GM12878 (cell line): Measurements from ENCODE around the gene TPD52L2.

Experiments used
- BHLHE40 ChIP-seq, 2 experiments: fragments of 450-650 bp in 1 of 2; IDR thresholded peaks; 2 replicates each; pipeline ENCODE4 v1.6.1; 2011 to 2017; ENCODE audit warnings: low read depth in 2 of 2, borderline replicate concordance in 1 of 2, improper control_type of control experiment in 1 of 2, low read length in 1 of 2, mild to moderate bottlenecking in 1 of 2
- CTCF ChIP-seq, 3 experiments: IDR thresholded peaks in 2 of 3; conservative IDR thresholded peaks in 1 of 3; 2 replicates each; pipeline ENCODE4 v1.5.1; 2011; ENCODE audit warnings: low read depth in 3 of 3, low read length in 3 of 3, mild to moderate bottlenecking in 3 of 3, control low read depth in 2 of 3, moderate library complexity in 2 of 3, inconsistent platforms in 1 of 3, mixed read lengths in 1 of 3; ENCODE audit not compliant: control insufficient read depth in 2 of 3, insufficient read depth in 1 of 3; ENCODE audit errors: extremely low read depth in 1 of 3
- LARP7 ChIP-seq: fragments of 450-650 bp; IDR thresholded peaks from 2 replicates; pipeline ENCODE4 v1.6.1; 2017; ENCODE audit warnings: mild to moderate bottlenecking
- POLR2AphosphoS5 ChIP-seq: IDR thresholded peaks from 2 replicates; pipeline ENCODE4 v1.6.1; 2011; ENCODE audit warnings: mild to moderate bottlenecking, low read length, inconsistent platforms
- RAD21 ChIP-seq: IDR thresholded peaks from 2 replicates; pipeline ENCODE4 v1.6.1; 2011; ENCODE audit warnings: mild to moderate bottlenecking, low read depth, low read length, moderate library complexity; ENCODE audit not compliant: insufficient read depth
- RCOR1 ChIP-seq: conservative IDR thresholded peaks from 2 replicates; pipeline ENCODE4 v1.6.1; 2012; ENCODE audit warnings: low read depth, low read length, improper control_type of control experiment
- SIN3A ChIP-seq: IDR thresholded peaks from 2 replicates; pipeline ENCODE4 v1.6.1; 2012; ENCODE audit warnings: low read depth, low read length, improper control_type of control experiment
- SRF ChIP-seq, 2 experiments: IDR thresholded peaks; 2 replicates each; pipeline ENCODE4 v1.6.1; 2011; ENCODE audit warnings: low read depth in 2 of 2, low read length in 2 of 2, mild to moderate bottlenecking in 1 of 2, moderate library complexity in 1 of 2
- ZBTB33 ChIP-seq: fragments of 450-650 bp; IDR thresholded peaks from 2 replicates; pipeline ENCODE4 v1.6.1; 2017; ENCODE audit warnings: mild to moderate bottlenecking
- ZNF24 ChIP-seq: fragments of 450-650 bp; IDR thresholded peaks from 2 replicates; pipeline ENCODE4 v1.6.1; 2017; ENCODE audit warnings: antibody characterized with exemption, mild to moderate bottlenecking

GRCh38 chr20:63881451-63882226 is 16.6 kb downstream of the TPD52L2 start:
- no peak for TF ChIP-seq ZBTB33
- TF ChIP-seq POLR2AphosphoS5 = no peak
- TF ChIP-seq BHLHE40 (IDR thresholded peaks at IDR 0.05; ENCODE audit: borderline replicate concordance in 1 of 2, low read depth in 2 of 2, low read length in 1 of 2) = no peak
- no peak for TF ChIP-seq RAD21
- TF ChIP-seq CTCF (IDR thresholded peaks at IDR 0.05 in 2 of 3, conservative IDR thresholded peaks at IDR 0.05 in 1 of 3; ENCODE audit: control insufficient read depth in 2 of 3, extremely low read depth in 1 of 3, insufficient read depth in 1 of 3, low read depth in 3 of 3, low read length in 3 of 3) = no peak
- TF ChIP-seq LARP7 = no peak
- TF ChIP-seq SIN3A = no peak
- no peak for TF ChIP-seq RCOR1
- no peak for TF ChIP-seq SRF (IDR thresholded peaks at IDR 0.05; ENCODE audit: low read depth in 2 of 2, low read length in 2 of 2)
- no peak for TF ChIP-seq ZNF24
